H1 (cell line): Measurements from ENCODE around the gene DPY19L3. TPM values are rescaled to one million over a fixed set of nuclear protein-coding genes. Genes with fewer than 3 reads are reported as not detected.
"Not testable (repeated sequence)": the region's sequence is repeated elsewhere in the genome, so short reads cannot be mapped to it uniquely, and the experiment has no call there.

Experiments
- CTCF ChIA-PET: fragments of 300-600 bp; sonication (Branson Sonifier 250); formaldehyde crosslinking; loops from one replicate; lab custom pipeline; 2021; ENCODE audit not compliant: partially characterized antibody; lab: Charles Lee
- POLR2A ChIA-PET: fragments of 300-600 bp; sonication (Branson Sonifier 250); formaldehyde crosslinking; loops from one replicate; lab custom pipeline; 2021; ENCODE audit warnings: inconsistent platforms; ENCODE audit not compliant: partially characterized antibody; lab: Charles Lee
- DNase-seq, 2 experiments: peaks; one replicate each; pipeline versions ENCODE4 v3.0.0 to v3.0.0-alpha.2; 2010 to 2022; ENCODE audit warnings: low spot score in 2 of 2, low read depth in 1 of 2, mixed read lengths in 1 of 2
- FAIRE-seq: peaks from 2 replicates; lab custom pipeline; 2011; peaks lifted over from hg19 to GRCh38; lab: Jason Lieb, UNC
- H2AFZ ChIP-seq: 2 replicates; pipeline ENCODE4 v1.8.1; 2012; ENCODE audit warnings: low read length, inconsistent platforms
- H2AK5ac ChIP-seq: 2 replicates; pipeline ENCODE4 v1.6.1; 2013; ENCODE audit warnings: low read depth, low read length
- H2BK120ac ChIP-seq: replicated peaks from 2 replicates; pipeline ENCODE3; 2013; ENCODE audit warnings: low read depth, low read length, inconsistent platforms
- H2BK12ac ChIP-seq: 2 replicates; pipeline ENCODE4 v1.6.1; 2013; ENCODE audit warnings: low read depth, low read length
- H2BK15ac ChIP-seq: 2 replicates; pipeline ENCODE4 v1.6.1; 2013; ENCODE audit warnings: low read length
- H2BK20ac ChIP-seq: 2 replicates; pipeline ENCODE4 v1.6.1; 2013; ENCODE audit warnings: low read length
- H2BK5ac ChIP-seq: 2 replicates; pipeline ENCODE4 v1.6.1; 2013; ENCODE audit warnings: low read depth, low read length
- H3K14ac ChIP-seq: 2 replicates; pipeline ENCODE4 v1.6.1; 2013; ENCODE audit warnings: inconsistent platforms; ENCODE audit not compliant: insufficient read length
- H3K18ac ChIP-seq: 2 replicates; pipeline ENCODE4 v1.6.1; 2013; ENCODE audit warnings: low read length; ENCODE audit errors: extremely low read depth
- H3K23ac ChIP-seq: 2 replicates; pipeline ENCODE4 v1.6.1; 2013; ENCODE audit warnings: inconsistent platforms; ENCODE audit not compliant: insufficient read length
- H3K23me2 ChIP-seq: 2 replicates; pipeline ENCODE4 v1.6.1; 2013; ENCODE audit warnings: low read depth, low read length
- H3K27ac ChIP-seq: 2 replicates; pipeline ENCODE4 v1.6.1; 2011; ENCODE audit warnings: low read depth, low read length, inconsistent platforms
- H3K27me3 ChIP-seq, 4 experiments: replicated peaks in 1 of 4; 1 replicate in 1 of 4; 2 replicates in 3 of 4; pipeline versions ENCODE4 v1.6.1 to v1.8.1; 2011 to 2013; ENCODE audit warnings: low read length in 3 of 4, mild to moderate bottlenecking in 3 of 4, inconsistent platforms in 2 of 4, mixed read lengths in 2 of 4, moderate library complexity in 1 of 4; ENCODE audit not compliant: control insufficient read depth in 3 of 4, insufficient read depth in 3 of 4; ENCODE audit errors: extremely low read depth in 1 of 4
- H3K36me3 ChIP-seq, 4 experiments: 2 replicates each; pipeline versions ENCODE4 v1.6.1 to v1.8.1; 2011 to 2013; ENCODE audit warnings: mild to moderate bottlenecking in 4 of 4, low read length in 3 of 4, moderate library complexity in 2 of 4, control low read depth in 1 of 4, inconsistent platforms in 1 of 4; ENCODE audit not compliant: insufficient read depth in 4 of 4, control insufficient read depth in 2 of 4
- H3K4ac ChIP-seq: replicated peaks from 2 replicates; pipeline ENCODE3; 2013; ENCODE audit warnings: low read length, low read depth, mixed read lengths, inconsistent platforms; ENCODE audit not compliant: insufficient read length
- H3K4me1 ChIP-seq, 4 experiments: replicated peaks in 1 of 4; 1 replicate in 1 of 4; 2 replicates in 3 of 4; pipeline versions ENCODE4 v1.6.1 to v1.8.1; 2011 to 2013; ENCODE audit warnings: low read length in 3 of 4, inconsistent platforms in 2 of 4, mixed read lengths in 1 of 4; ENCODE audit not compliant: insufficient read depth in 4 of 4, control insufficient read depth in 3 of 4
- H3K4me2 ChIP-seq, 2 experiments: 2 replicates each; pipeline versions ENCODE4 v1.6.1 to v1.8.1; 2011 to 2013; ENCODE audit warnings: low read depth in 2 of 2, low read length in 2 of 2, control low read depth in 1 of 2, inconsistent platforms in 1 of 2, mild to moderate bottlenecking in 1 of 2; ENCODE audit not compliant: insufficient read depth in 1 of 2
- H3K4me3 ChIP-seq, 4 experiments: fragments of 200-600, 300-600 bp in 1 of 4; sonication (generic), shearing (Covaris generic), sonication (Bioruptor Twin) in 1 of 4; 2 replicates each; pipeline versions ENCODE4 v1.5.1 to v1.8.1; 2011 to 2016; ENCODE audit warnings: low read length in 4 of 4, low read depth in 3 of 4, control low read depth in 2 of 4, inconsistent platforms in 2 of 4, mild to moderate bottlenecking in 2 of 4, mixed read lengths in 1 of 4, moderate library complexity in 1 of 4; ENCODE audit not compliant: insufficient read depth in 2 of 4; ENCODE audit errors: extremely low read depth in 1 of 4
- H3K56ac ChIP-seq: replicated peaks from 2 replicates; pipeline ENCODE3; 2013; ENCODE audit warnings: low read depth, mild to moderate bottlenecking, mixed read lengths, low read length, inconsistent platforms; ENCODE audit not compliant: insufficient read length
- H3K79me1 ChIP-seq: 2 replicates; pipeline ENCODE4 v1.6.1; 2013; ENCODE audit warnings: low read depth, low read length, control low read depth
- H3K79me2 ChIP-seq, 2 experiments: 2 replicates each; pipeline versions ENCODE4 v1.6.1 to v1.8.1; 2012 to 2013; ENCODE audit warnings: low read length in 2 of 2, mild to moderate bottlenecking in 2 of 2, inconsistent platforms in 1 of 2; ENCODE audit not compliant: insufficient read depth in 2 of 2, control insufficient read depth in 1 of 2
- H3K9ac ChIP-seq, 4 experiments: replicated peaks in 1 of 4; 1 replicate in 1 of 4; 2 replicates in 3 of 4; pipeline versions ENCODE4 v1.6.1 to v1.8.1; 2011 to 2013; ENCODE audit warnings: low read depth in 3 of 4, low read length in 3 of 4, control low read depth in 2 of 4, mild to moderate bottlenecking in 2 of 4, moderate library complexity in 2 of 4, inconsistent platforms in 1 of 4; ENCODE audit errors: extremely low read depth in 1 of 4
- H3K9me3 ChIP-seq, 2 experiments: 2 replicates each; pipeline versions ENCODE4 v1.6.1 to v1.8.1; 2012 to 2013; ENCODE audit warnings: mild to moderate bottlenecking in 2 of 2, moderate library complexity in 2 of 2, control low read depth in 1 of 2, inconsistent platforms in 1 of 2, low read depth in 1 of 2, low read length in 1 of 2, mixed read lengths in 1 of 2; ENCODE audit not compliant: insufficient read depth in 2 of 2
- H4K20me1 ChIP-seq, 2 experiments: replicated peaks in 1 of 2; 2 replicates each; pipeline versions ENCODE3 to v1.8.1; 2011 to 2013; ENCODE audit warnings: inconsistent platforms in 2 of 2, low read length in 2 of 2, mild to moderate bottlenecking in 1 of 2; ENCODE audit not compliant: insufficient read depth in 2 of 2, control insufficient read depth in 1 of 2
- H4K5ac ChIP-seq: 2 replicates; pipeline ENCODE4 v1.6.1; 2013; ENCODE audit warnings: low read length, low read depth, mixed read lengths, inconsistent platforms; ENCODE audit not compliant: insufficient read length
- H4K8ac ChIP-seq: 2 replicates; pipeline ENCODE4 v1.8.0; 2013; ENCODE audit warnings: mild to moderate bottlenecking, moderate library complexity, low read length, inconsistent platforms; ENCODE audit not compliant: insufficient read depth; ENCODE audit errors: extremely low read depth
- H4K91ac ChIP-seq: replicated peaks from 2 replicates; pipeline ENCODE3; 2013; ENCODE audit warnings: low read length, mixed read lengths, inconsistent platforms; ENCODE audit not compliant: insufficient read length
- WGBS, 2 experiments: shearing (Covaris generic) in 1 of 2; methylation state at CpG; one replicate each; pipeline versions ENCODE4 v1.1.6 to v1.1.7; 2013 to 2015; ENCODE audit warnings: low lambda C conversion rate in 2 of 2, mixed read lengths in 2 of 2, inconsistent platforms in 1 of 2, low coverage in 1 of 2, missing lambda C conversion rate in 1 of 2; ENCODE audit not compliant: insufficient replicate concordance in 2 of 2, insufficient coverage in 1 of 2, insufficient read length in 1 of 2; ENCODE audit errors: extremely low coverage in 1 of 2, missing lambda C conversion rate in 1 of 2; 5-methylcytosine and 5-hydroxymethylcytosine counted together
- polyA plus RNA-seq, 7 experiments: library from polyadenylated mRNA; depleted of rRNA in 3 of 7; stranded (reverse) in 5 of 7; unstranded in 2 of 7; fragments of >200 nt in 5 of 7; fragments of 200-250 nt in 2 of 7; gene quantifications; 1 replicate in 5 of 7; 2 replicates in 1 of 7; 4 replicates in 1 of 7; pipeline versions ENCODE4 v1.2.1 to v1.2.3, GENCODE V29; 2011 to 2013; ENCODE audit warnings: missing spikeins in 2 of 7, mixed read lengths in 2 of 7
- total RNA-seq: library from RNA; stranded (reverse); fragmentation: NEBNext Ultra II Directional; extraction: Animal tissue kit (Norgen Biotek cat#: 25700); gene quantifications from 2 replicates; pipeline ENCODE4 v1.2.1, GENCODE V29; 2021

Gene DPY19L3
- total and polyA plus RNA-seq, 2 of the 8 experiments (the other 6 are each of a cell fraction or from before 2014, with no cell fraction given): 35.3 to 60.2 TPM

DNA sequence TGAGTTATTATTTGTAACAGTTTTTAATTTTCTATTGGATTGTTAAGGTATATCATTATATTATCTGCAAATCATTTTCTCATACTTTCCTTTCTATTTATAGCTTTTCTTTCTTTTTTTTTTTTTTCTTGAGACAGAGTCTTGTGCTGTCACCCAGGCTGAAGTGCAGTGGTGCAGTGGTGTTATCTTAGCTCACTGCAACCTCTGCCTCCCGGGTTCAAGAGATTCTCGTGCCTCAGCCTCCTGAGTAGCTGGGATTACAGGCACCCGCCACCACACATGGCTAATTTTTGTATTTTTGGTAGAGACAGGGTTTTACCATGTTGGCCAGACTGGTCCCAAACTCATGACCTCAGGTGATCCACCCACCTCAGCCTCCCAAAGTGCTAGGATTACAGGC lies 31.2 kb upstream of the DPY19L3 start:
- not testable (repeated sequence) for H3K23ac ChIP-seq, H4K20me1 ChIP-seq, H2BK12ac ChIP-seq, H3K9ac ChIP-seq, H4K91ac ChIP-seq, DNase-seq, H3K4me2 ChIP-seq, H4K8ac ChIP-seq, H4K5ac ChIP-seq, H3K4me3 ChIP-seq, H3K23me2 ChIP-seq, H3K4ac ChIP-seq, H2BK5ac ChIP-seq, H2AK5ac ChIP-seq, FAIRE-seq, H3K9me3 ChIP-seq, H3K79me1 ChIP-seq, H2BK15ac ChIP-seq, H3K14ac ChIP-seq, H3K4me1 ChIP-seq, H3K18ac ChIP-seq, H3K27me3 ChIP-seq, H2BK20ac ChIP-seq, H3K56ac ChIP-seq, H3K27ac ChIP-seq, H2AFZ ChIP-seq, H2BK120ac ChIP-seq
- ChIA-PET POLR2A (interaction anchor here (1.2 to 1.3 kb wide), 2 partner anchors 11 to 31 kb away, joined by 3 to 5 read pairs; partner anchors contain the start of gene DPY19L3), CTCF (interaction anchor here (0.9 to 1.9 kb wide), 6 partner anchors 8 to 87 kb away, joined by 3 to 9 read pairs (median 3); no protein-coding TSS in a partner anchor)
- H3K79me2 ChIP-seq: peaks cover 0 to 13% of the 10 kb centered on the region in 2 experiments; a peak in 3 of 4 replicates
- 83% methylated on average over 3 of the region's 3 CpGs; no CpG with 5 or more reads in 1 of the 2 experiments for WGBS, 2 experiments
- peaks cover 5 to 35% (median 15%) of the 10 kb centered on the region in 4 experiments for H3K36me3 ChIP-seq
